ENCODE measurements around the gene AUTS2. TPM values are rescaled to one million over a fixed set of nuclear protein-coding genes. Genes with fewer than 3 reads are reported as not detected.

Gene AUTS2
- polyA plus RNA-seq, 10 donors = 54.7 to 101 (median 77.6) TPM

DNA sequence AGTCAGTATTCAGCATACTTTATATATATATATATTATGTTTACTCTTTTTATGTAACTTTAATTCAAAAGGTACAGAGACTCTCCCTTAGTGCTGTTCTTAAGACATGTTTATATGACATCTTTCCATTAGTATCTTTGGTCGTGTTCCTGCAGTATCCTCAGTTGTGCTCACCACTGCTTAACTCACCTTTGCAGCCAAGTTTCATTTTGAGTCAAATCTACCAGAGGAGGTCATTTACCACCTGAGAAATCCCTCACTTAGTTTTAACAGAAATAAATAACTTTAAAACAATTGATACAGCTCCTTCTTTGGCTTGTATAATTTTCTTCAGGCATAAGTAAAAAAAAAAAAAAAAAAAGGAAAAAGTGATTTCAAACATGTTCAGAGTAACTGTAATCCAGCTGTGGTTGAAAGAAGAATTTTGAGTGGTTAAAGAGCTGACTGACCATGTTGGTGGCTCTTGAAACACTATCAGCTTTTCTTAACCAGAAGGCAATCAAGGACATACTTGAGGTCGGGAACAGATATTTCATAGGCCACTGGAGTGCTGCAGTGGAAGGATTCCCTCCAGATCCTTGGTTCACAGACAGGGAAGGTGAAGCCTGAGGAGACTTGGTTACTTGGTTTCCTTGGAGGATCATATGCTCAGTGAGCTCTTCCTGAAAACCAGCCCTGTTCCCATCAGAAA, 116.8 kb downstream of the AUTS2 start:
- no peak for DNase-seq

- no peak for DNase-seq
These were observed 118.9 kb downstream of the AUTS2 start for GRCh38 chr7:69717221-69717620.

GRCh38 chr7:69719717-69720116, 121.4 kb downstream of the AUTS2 start:
- DNase-seq = no peak

DNA sequence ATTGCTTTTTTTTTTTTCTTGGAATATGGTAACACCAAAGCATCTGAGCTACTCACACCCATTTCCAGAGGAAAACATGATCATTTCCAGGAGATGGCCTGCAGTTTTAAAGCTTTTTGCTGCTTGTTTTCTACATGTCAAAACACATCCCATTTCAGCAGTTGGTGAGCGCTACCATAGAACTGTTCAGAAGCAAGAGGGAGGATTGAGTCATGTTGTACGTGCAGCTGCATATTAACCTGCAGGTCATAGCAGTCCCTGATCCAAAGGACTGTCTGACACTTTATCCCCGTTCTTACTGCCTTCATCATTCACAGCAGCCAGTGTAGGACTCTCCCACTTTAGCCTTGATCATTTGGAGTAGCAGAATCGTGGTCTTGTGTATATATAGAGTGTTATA, 124.6 kb downstream of the AUTS2 start:
- peak in 1 of 3 donors; percentile 27 for DNase-seq

DNA sequence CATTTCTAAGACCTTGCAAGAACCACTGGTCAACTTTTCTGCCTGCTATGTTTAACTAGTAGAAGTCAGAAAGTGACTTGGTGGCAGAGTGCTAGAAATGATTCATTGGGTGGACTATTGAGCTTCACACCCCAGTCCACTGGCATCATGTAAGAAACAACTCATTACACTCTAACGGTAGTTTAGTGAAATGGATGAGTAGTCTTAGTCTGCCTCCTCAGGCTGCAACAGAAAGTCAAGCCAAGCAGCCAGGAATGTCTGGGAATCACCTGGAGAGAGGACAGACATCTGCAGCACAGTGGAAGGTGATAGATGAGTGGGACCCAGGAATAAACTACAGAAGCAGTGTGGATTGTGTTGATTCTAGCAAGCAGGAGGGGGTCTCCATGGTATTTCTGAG, 125.4 kb downstream of the AUTS2 start:
- no peak for DNase-seq

GRCh38 chr7:69728304-69728703, 130.0 kb downstream of the AUTS2 start:
- no peak for DNase-seq

GRCh38 chr7:69732203-69732602, 133.9 kb downstream of the AUTS2 start:
- DNase-seq = no peak

DNA sequence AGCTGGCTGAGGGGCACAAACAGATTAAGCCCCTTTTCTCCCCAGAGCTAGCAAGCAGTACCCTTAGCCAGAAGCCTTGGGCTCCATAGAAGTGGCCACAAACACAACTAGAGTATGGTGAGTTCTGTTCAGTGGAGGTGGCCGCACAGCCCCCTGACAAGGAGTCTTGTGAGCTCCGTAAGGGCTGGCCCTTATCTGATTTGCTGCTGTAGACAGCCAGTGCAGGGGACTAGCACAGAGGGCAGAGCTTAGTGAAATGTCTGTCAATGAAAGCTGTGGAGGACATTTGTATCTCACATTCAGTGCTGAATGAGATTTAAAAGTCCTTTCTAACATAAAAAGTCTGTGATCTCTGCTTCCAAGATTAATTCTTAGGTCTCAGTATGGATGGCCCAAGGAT, 137.3 kb downstream of the AUTS2 start:
- no peak for DNase-seq

DNA sequence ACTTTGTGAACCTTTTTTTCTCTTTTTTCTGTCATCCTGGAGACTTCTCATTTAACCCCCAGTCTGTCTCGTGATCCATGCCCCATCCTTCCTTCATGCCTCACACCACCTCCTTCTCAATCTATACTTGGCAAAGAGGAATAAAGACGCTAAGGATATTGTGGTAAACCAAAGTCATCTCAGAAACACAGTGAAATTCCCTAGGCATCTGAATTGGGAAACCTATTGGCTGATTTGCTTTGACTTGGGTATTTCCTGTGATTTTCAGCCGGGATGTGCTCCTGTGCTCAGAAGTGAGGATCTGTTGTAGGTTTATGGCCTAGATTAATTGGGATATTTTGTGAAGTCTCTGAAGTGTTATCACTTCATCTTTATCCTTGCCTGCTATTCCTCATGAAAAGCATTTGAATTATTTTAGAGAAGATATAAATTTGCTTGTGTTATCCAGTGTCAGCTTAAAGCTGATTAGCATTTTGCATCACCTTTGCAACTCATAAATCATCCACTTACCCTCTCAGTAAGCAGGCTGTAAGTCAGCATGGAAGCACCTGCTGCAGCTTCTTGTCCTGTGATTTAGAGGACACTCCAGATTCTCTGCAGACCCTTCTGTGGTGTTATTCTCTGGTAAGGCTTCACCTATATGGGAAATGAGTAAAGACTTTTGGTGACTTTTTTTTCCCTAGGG, 138.0 kb downstream of the AUTS2 start:
- DNase-seq = no peak

DNA sequence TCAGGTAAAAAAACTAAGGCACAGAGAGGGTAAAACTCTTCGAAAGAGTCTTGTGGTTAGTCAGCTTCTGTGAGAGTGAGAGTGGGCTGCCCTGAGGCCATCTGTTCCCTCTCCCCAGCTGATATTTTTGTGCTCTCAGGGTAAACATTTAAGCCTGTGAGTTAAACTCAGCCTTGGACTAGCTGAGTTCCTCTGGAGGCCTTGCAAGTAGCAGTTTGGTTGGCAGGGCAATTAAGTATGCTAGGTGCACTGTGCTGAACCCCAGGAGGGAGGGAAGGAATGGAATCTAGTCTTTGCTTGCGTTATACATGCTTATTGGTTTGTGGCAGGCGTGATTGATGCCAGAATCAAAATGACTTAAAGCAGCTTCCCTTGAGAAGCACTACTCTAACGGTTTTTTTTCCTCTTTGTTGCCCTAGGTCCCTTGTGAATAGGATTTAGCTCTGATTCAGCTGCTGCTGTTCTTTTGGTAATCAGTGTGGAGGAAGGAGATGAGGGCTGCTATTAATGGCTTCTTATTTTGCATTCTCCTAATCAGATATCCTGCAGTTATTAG, 140.2 kb downstream of the AUTS2 start:
- peak in 1 of 3 donors; percentile 32 for DNase-seq

GRCh38 chr7:69739190-69739589, 140.9 kb downstream of the AUTS2 start:
- no peak for DNase-seq

GRCh38 chr7:69739931-69740431, 141.7 kb downstream of the AUTS2 start:
- peak; percentile 51 to 70 (median 59) for DNase-seq

- DNase-seq = no peak
These were observed 144.0 kb downstream of the AUTS2 start for GRCh38 chr7:69742237-69742636.

DNA sequence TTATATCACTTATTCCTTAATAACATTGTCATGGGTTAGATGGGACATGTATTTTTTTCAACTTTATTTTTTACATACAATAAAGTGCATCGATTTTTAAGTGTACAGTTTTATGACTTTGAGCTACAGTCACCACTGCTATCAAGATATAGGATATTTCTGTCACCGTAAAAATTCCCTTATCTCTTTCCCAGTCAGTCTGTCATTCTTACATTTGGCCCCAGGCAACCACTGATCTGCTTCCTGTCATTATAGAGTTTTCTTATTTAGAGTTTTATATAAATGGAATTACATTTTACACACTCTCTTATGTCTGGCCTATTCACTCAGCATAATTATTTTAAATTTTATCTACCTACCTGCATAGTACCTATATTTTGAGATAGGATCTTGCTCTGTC, 145.2 kb downstream of the AUTS2 start:
- no peak for DNase-seq

DNA sequence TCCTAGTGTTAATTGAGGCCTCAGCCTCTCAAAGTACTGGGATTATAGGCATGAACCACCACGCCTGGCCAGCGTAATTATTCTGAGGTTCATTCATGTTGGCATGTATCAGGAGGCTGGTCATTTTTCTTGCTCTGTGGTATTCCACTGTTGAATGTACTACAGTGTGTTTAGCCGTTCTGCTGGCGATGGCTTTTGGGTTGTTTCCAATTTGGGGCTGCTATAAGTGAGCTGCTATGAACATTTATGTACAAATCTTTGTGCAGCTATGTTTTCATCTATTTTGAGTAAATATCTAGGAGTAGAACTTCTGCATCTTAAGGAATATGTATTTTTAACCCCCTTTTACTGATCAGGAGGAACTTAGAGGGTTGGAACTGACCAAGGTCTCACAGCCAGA, 145.8 kb downstream of the AUTS2 start:
- DNase-seq = peak in 1 of 3 donors; percentile 39

DNA sequence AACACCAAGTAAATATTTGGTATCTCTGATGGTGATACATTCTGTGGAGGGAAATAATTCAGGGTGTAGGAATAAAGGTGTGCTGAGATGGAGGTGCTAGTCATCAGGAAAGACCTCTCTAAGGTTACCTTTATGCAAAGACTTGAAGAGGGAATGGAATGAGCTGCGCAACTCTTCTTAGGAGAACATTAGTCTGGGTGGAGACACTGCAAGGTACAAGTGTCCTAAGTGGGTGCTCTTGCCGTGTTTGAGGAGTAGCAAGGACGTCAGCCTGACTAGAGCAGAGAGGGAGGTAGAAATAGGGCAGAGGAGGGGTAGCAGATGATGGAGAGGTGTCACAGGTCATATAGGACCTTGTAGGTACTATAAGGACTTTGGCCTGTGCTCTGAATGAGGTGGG, 148.1 kb downstream of the AUTS2 start:
- no peak for DNase-seq

GRCh38 chr7:69747144-69747543, 148.9 kb downstream of the AUTS2 start:
- no peak for DNase-seq

GRCh38 chr7:69748530-69748929, 150.3 kb downstream of the AUTS2 start:
- no peak for DNase-seq

GRCh38 chr7:69749372-69749979, 151.2 kb downstream of the AUTS2 start:
- no peak for DNase-seq

- no peak for DNase-seq
These were observed 151.7 kb downstream of the AUTS2 start for GRCh38 chr7:69749994-69750393.

DNA sequence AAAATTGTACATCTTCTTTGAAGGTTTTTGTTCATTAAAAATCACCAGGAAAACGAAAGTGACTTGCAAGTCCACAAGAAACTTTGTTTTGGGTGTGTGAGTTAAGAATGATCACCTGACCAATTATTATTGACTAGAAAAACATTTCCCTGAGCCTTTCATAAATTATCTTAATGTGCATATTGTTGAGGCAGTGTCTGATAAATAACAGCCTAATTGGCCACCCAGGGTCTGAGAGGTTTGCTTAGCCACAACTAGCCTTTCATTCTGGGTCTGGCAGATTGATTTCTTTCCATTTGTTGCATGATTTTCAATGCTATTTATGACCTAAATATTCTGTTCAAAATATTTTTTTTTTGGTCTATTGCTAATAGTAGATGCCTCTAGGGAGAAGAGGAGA, 152.8 kb downstream of the AUTS2 start:
- no peak for DNase-seq

GRCh38 chr7:69753981-69754380, 155.7 kb downstream of the AUTS2 start:
- DNase-seq = no peak

DNA sequence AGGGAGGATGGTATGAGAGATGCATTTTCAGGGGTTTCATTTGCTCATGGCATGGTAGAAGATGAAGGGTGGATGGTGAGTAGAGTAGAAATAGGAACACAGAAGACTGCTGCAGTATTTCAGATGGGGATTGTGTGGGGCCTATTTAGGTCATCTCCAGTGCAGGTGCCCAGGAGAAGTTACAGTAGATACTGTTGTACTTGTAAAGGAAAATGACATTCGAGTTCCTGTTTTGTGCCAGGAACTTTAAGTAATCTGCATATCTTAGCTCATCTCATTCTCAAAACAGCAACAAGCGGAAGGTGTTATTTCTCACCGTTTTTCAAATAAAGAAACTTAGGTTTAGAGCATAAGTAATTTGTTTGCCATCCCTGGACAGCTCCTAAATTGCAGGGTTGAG, 156.2 kb downstream of the AUTS2 start:
- DNase-seq = no peak
